Measurements from ENCODE around the gene KRT15. TPM values are rescaled to one million over a fixed set of nuclear protein-coding genes. Genes with fewer than 3 reads are reported as not detected.

Gene KRT15
- total and polyA plus RNA-seq, 9 of the 15 experiments (the other 6 are each of a cell fraction or from before 2014, with no cell fraction given): 0.28 to 4.4 (median 0.56) TPM

GRCh38 chr17:41547378-41547841 is 28.7 kb upstream of the KRT15 start (continued):
- TF ChIP-seq PATZ1 (CRISPR knock-in tag; IDR thresholded peaks at IDR 0.05; ENCODE audit: borderline replicate concordance): no peak
- TF ChIP-seq FOXP1 (CRISPR knock-in tag; IDR thresholded peaks at IDR 0.05): no peak
- TF ChIP-seq SOX6 (IDR thresholded peaks at IDR 0.05): no peak
- TF ChIP-seq RBM22 (IDR thresholded peaks at IDR 0.05; ENCODE audit: low read depth, low read length, poor library complexity, severe bottlenecking): no peak

- peaks cover 31 to 40% of the 10 kb centered on the region in 2 experiments for H3K4me1 ChIP-seq (replicated peaks in 1 of 2; ENCODE audit: control insufficient read depth in 2 of 2, insufficient read depth in 2 of 2, low read length in 2 of 2)
- H3K9me3 ChIP-seq (replicated peaks; ENCODE audit: control insufficient read depth, insufficient read depth, low read depth, low read length): no peaks in the 10 kb centered on the region
- no TSS peak for BruUV-seq (replicated peaks)
- H3K27ac ChIP-seq (ENCODE audit: extremely low read depth, low read depth, low read length): no peak overlapping the region
- no peaks in the 10 kb centered on the region for H3K36me3 ChIP-seq (ENCODE audit: control insufficient read depth, insufficient read depth, low read length)
- ATAC-seq: no peak
- CTCF ChIA-PET (ENCODE audit: low intra/inter-chr PET ratio): interaction anchor here (1.0 kb wide), 1 partner anchor 637 kb away, joined by 4 read pairs; no protein-coding TSS in a partner anchor
- no peak overlapping the region for H2AFZ ChIP-seq (ENCODE audit: low read depth, low read length)
- FAIRE-seq: no peak
- H4K20me1 ChIP-seq (replicated peaks; ENCODE audit: control insufficient read depth, insufficient read depth, low read length): no peaks in the 10 kb centered on the region
- H3K27me3 ChIP-seq (ENCODE audit: control insufficient read depth in 2 of 2, insufficient read depth in 2 of 2, low read length in 2 of 2): no peaks in the 10 kb centered on the region
- no peaks in the 10 kb centered on the region for H3K9me1 ChIP-seq (ENCODE audit: control insufficient read depth, insufficient read depth, low read length)
- WGBS (ENCODE audit: insufficient coverage, low coverage, missing lambda C conversion rate): 56% methylated on average over 3 of the region's 3 CpGs
- in situ Hi-C loops (cut with MboI) (loop anchor here (5.0 kb wide), 3 partner anchors 60 to 745 kb away; partner anchors contain the start of gene KRT36), intact Hi-C loops (cut with micrococcal nuclease) (no loop called here)
- H3K79me2 ChIP-seq (ENCODE audit: control insufficient read depth, insufficient read depth, low read length): no peaks in the 10 kb centered on the region
- no peak overlapping the region for H3K4me3 ChIP-seq
- POLR2A ChIA-PET: interaction anchor here (1.9 kb wide), 1 partner anchor 10 kb away, joined by 5 read pairs; no protein-coding TSS in a partner anchor
- H3K4me2 ChIP-seq (ENCODE audit: insufficient read depth, low read length): no peak overlapping the region
- no peak for DNase-seq (ENCODE audit: extremely low read depth in 1 of 4, low spot score in 3 of 4)
- no peak overlapping the region for H3K9ac ChIP-seq (ENCODE audit: insufficient read depth in 1 of 2, low read depth in 2 of 2, low read length in 2 of 2)
- TF ChIP-seq ZNF12 (CRISPR knock-in tag; IDR thresholded peaks at IDR 0.05) (peak; percentile 98), THAP7 (CRISPR knock-in tag; IDR thresholded peaks at IDR 0.05) (no peak)
Measured at GRCh38 chr17:41546819-41547218, 28.1 kb upstream of the KRT15 start.
